Stimulated activated naive CD4-positive, alpha-beta T cell (primary cell): ENCODE data around the gene GUCD1.

Source experiments
- DNase-seq, 6 experiments: peaks; one replicate each; lab custom pipeline; 2025; lab: John Stamatoyannopoulos, UW

The GUCD1 gene

DNA sequence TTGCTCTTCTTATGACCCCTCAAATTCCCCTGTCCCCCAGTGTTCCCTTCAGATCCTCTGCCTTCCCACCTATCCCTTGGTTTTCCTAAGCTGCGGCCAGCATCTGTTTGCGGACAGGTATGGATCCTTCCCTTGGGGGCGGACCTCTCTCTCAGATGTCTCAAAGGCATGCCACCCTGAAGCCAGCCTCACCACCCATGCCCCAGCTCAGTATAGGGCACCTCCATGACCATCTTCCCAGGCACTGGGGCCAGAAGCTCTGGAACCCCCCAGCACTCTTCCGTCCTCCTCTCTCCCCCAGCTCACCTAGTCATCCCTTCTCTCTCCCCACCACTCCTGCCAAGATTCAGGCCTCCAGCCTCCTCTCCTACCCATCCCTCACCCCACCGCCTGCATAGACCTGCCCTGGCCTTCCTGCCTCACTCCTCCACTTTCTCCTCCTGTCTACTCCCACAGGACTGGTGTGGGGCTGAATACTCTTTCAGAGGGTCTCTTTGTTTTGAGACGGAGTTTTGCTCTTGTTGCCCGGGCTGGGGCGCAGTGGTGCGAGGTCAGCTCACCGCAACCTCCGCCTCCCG is 35.7 kb upstream of the GUCD1 start:
- no peak for DNase-seq

DNA sequence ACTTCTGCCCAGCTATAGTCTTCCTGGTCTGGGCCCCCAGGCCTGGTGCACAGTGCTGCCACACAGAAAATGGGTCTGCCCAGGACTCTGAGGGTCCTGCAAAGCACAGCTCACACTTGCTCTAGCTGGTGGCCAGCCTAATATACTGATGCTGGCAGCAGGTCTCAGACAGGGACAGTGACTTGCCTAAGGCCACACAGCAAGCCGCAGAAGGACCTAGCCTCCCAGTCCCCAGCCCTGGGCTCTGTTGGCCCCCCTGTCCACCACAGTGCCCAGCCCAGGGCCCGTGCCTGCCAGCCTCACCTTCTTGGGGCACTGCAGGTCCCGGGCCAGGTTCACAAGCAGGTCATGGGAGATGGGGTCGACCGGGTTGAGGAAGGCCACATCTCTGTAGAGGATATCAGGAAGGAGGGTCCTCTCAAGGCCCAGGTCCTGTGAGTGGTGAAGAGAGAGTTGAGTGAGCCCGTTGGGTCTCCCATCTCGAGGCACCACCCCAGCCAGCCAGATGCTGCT is 34.6 kb upstream of the GUCD1 start:
- no peak for DNase-seq

DNA sequence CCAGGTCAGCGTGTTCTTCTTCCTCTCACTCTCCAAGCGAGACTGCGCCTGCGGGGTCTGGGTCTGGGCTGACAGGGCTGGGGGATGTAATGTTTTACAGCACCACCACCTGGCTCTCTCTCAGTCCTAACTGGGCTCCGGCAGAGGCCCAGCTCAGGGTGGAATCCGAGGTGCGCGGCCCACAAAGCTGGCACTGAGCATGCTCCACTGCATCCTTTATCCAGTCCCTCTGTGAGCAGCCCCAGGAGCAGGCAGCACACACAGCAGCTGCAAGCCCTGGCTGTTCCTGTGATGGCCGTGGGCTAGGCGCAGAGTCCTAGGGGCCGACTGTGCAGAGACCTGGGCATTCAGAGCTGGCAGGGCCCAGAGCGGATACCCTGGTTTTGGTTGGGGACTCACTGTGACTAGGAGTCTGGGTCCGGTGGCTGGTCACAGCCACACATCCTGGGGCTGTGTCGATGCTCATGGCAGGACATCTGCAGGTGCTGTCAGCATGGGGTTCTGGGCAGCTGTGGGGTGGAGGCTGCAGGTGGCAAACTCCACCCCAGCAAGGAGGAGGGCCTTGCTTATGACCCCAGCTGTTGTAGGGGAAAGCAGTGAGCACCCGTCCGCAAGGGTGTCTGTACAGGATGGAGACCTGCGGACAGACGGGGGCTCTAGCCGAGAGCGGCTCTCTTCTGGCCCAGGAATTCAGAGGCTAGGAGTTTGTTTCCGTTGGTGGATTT is 34.0 kb upstream of the GUCD1 start:
- no peak for DNase-seq

DNA sequence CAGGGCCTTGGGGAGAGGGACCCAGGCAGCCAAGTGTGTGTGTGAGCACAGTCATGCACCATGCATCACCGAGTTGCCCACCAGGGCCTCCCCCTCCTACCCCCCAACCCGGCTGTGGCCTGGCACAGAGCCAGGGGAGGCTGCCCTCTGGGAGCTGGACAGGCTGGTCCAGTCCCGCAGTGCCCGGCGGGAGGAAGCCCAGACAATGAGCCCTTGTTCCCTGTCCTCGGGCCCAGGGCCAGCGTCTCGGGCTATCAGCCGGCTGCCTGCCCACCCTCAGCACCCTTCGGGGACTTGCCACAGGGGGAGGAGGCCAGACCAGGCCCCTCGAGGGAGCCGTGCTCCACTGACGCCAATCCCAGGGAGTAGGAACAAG is 33.4 kb upstream of the GUCD1 start:
- no peak for DNase-seq

DNA sequence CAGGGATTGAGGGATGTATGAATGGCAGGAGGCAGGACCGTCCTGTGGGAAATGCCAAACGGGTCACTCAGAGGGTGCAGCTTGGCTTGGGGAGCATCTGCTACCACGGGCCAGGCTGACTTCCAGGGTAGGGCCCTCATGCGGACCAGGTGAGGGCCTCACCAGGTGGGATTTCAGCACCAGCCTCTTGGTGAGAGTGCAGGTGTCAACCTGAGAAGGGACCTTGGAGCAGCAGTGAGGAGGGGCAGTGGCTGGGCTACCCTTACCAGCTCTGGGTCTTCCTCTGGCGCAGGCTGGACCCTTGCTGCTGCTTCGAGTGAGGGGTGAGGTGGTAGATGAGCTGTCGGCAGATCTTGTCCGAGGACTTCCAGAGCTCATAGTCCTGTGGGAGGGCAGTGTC is 33.0 kb upstream of the GUCD1 start:
- DNase-seq, result no peak

- no peak for DNase-seq
Measured at GRCh38 chr22:24587251-24587650, 32.3 kb upstream of the GUCD1 start.

DNA sequence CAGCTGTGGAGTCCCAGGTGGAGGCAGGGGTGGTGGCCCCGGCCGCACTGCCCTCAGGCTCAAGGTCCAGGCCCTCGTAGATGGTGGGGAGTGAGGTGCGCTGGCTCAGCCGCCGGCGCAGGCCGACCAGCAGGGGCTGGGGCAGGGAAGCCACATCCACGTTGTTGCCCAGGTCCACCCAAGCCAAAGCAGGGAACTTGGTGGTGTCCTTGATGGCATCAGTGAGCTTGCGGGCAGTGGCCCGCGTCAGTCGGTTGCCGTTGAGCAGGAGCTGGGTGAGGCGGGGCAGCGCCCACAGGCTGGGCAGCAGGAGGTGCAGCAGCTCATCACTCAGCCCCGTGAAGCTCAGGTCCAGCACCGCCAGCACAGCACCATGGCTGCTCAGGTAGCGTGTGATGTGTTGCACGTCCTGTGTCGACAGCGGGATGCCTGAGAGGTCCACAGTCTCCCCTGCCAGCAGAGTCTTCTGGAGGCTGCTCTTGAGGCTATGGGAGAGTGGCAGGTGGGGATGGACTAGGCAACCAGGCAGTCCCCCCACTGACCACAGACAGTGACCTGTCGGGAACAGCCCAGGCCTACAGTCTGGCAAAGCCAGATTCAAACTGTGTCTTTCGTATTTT is 31.1 kb upstream of the GUCD1 start:
- no peak for DNase-seq

DNA sequence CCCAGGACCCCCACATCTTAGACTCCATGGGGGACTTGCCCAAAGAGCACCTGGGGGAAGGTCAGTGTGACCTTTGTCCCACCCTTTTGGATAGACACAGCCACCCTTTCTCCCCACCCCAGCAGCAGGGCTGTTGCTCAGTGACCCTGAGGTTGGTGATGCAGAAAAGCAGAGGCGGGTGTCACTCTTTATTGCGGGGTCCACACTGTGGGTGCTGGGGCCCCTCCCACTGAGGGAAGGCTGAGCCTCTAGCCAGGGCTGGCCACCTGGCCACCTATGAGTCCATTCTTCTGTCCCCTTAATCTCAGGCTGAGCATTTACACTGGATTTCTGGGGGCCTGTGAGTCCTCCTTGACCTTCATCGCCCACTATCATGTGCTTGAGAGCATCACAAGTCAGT is 30.5 kb upstream of the GUCD1 start:
- no peak for DNase-seq

GRCh38 chr22:24584871-24585411 is 30.0 kb upstream of the GUCD1 start:
- no peak for DNase-seq

DNA sequence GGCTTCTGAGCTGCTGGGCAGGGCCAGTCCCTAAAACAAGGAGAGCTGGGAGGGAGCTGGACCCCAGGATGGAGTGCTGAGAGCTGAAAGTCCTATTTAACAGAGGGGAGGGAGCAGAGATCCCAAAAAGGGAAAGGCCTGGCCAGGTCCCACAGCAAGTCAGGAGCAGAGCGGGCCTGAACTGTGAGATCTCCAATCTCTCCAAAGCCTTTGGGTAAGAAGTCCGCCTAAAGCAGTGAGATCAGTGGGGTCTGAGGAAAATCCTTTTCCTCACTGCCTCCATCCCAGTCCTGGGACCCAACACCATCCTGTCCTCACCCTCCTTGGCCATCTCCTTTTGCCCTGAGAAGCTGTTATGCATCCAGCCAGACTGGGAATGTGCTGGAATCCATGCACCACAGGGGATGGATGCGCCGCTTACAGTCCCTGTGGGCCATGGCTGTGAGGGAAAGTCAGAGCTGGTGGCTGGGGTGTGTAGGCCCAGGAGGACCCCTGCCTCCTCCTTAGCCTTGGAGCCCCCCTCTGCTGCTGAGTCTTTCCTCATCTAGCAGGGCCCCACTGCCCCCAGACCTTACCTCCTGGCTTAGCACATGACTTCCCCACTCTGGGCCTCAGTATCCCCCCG is 29.3 kb upstream of the GUCD1 start:
- no peak for DNase-seq

DNA sequence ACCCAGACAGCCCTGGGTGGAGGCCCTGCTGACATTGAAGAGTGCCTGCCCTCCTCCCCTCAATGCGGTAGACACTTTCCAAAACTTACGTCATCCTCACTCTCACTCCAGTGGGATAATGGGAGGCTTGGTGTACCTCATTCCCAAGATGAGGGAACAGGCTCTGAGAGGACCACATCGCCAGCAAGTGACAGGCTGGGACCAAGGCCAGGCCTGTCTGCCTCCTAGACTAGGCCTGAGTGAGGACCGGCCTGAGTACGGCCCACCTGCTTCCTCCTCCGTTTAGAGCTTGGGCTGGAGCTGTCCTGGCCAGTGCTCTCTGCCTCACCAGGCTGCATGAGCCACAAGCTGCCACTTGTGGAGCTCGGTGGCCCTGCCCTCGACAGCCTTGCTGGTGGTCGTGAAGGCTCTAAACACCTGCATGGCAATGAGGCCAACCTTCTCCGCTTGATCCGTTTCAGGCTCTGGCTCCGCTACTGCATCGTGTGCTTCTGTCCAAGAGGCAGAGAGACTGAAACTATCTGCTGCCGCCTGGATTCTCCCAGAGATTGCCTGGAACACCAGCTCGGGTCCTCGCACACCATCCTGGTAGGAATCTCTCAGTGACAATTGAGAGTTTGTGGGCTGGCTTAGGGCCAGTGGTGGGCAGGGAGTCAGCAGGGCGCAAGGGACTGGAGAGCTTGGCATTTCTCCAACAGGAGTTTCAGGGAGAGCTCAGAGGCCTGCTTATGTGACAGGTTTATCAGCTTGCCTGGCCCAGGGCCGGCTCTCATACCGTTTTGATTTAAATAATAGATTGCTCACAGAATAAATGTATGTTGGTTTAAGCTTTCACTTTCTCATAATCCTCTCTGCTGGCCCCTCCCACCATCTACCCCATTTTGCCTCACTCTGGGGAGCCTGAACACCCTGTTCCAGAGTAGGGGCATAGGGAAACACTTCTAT is 28.6 kb upstream of the GUCD1 start:
- DNase-seq, result no peak

- no peak for DNase-seq
Measured at GRCh38 chr22:24582056-24582814, 27.3 kb upstream of the GUCD1 start.

DNA sequence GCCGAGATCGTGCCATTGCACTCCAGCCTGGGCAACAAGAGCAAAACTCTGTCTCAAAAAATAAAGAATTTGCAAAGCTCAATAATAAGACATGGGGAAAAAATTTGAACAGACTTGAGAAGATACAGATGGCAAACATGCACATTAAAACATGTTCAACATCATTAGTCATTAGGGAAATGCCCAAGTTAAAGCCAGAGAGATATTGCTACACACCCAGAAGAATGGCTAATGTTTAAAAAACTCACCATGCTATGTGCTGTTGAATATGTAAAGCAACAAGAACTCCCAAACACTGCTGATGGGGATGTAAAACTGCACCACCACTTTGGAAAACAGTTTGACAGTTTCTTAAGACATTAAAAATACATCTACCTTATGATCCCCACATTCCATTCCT is 25.3 kb upstream of the GUCD1 start:
- no peak for DNase-seq

- DNase-seq, result no peak
Measured at GRCh38 chr22:24579258-24579601, 24.3 kb upstream of the GUCD1 start.

- DNase-seq, result no peak
Measured at GRCh38 chr22:24578355-24579257, 23.7 kb upstream of the GUCD1 start.

DNA sequence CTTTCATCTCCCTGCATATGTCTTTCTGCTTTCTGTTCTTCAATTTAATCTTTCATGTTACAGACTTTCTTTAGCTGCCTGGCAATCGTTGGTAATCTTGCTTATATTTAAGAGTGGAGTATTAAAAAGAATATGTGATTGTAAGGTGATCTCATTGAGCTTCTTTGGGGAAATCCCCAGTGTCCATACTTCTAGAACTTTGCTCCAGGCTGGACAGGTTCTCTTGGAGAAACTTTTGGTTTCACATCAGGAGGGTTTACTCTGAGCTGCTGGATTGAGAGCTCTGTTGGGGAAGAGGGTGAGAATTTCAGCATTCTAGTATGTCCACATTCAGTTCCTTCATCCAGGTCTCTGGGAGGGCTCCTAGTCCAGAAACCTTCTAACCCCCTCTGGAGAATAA is 21.8 kb upstream of the GUCD1 start:
- DNase-seq, result no peak

DNA sequence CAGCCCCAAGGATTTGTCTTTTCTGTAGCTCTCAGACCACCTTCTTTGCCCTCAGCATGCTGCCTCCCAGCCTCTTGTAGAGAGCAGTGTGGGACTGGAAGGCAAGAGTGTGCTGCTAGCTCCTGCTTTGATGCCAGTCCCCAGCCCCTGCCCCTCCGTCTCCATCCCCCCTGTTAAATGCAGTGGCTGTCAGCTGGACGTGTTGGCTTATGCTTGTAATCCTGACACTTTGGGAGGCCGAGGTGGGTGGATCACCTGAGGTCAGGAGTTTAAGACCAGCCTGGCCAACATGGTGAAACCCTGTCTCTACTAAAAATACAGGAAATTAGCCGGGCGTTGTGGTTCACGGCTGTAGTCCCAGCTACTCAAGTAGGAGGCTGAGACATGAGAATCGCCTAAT is 16.3 kb upstream of the GUCD1 start:
- DNase-seq, result no peak

GRCh38 chr22:24567668-24568067 is 12.7 kb upstream of the GUCD1 start:
- DNase-seq, result no peak

- no peak for DNase-seq
Measured at GRCh38 chr22:24566899-24567511, 12.1 kb upstream of the GUCD1 start.
